HAP-1 (cell line): ENCODE results near the gene PRAME.
"Not testable (repeated sequence)": the region's sequence is repeated elsewhere in the genome, so short reads cannot be mapped to it uniquely, and the experiment has no call there.

ENCODE experiments used
- DNase-seq, 2 experiments: peaks; one replicate each; pipeline ENCODE4 v3.0.0-alpha.2; 2016 to 2020; ENCODE audit warnings: low spot score in 2 of 2
- H3K27me3 ChIP-seq: fragments of 250-450 bp; sonication (Bioruptor Pico); 2 replicates; pipeline ENCODE4 v1.5.1; 2020; ENCODE audit warnings: low read depth, mild to moderate bottlenecking, moderate library complexity
- H3K36me3 ChIP-seq: fragments of 250-450 bp; sonication (Bioruptor Pico); replicated peaks from 2 replicates; pipeline ENCODE4 v1.5.1; 2020; ENCODE audit warnings: mild to moderate bottlenecking
- H3K4me1 ChIP-seq: fragments of 250-450 bp; sonication (Bioruptor Pico); 2 replicates; pipeline ENCODE4 v1.5.1; 2020; ENCODE audit warnings: mild to moderate bottlenecking
- H3K4me3 ChIP-seq: fragments of 250-450 bp; sonication (Bioruptor Pico); 2 replicates; pipeline ENCODE4 v1.5.1; 2020; ENCODE audit warnings: mild to moderate bottlenecking, moderate library complexity
- H3K9me3 ChIP-seq: fragments of 250-450 bp; sonication (Bioruptor Pico); 2 replicates; pipeline ENCODE4 v1.5.1; 2020; ENCODE audit warnings: mild to moderate bottlenecking, moderate library complexity
- in situ Hi-C: fragments of 300-500 bp; cut with MboI; formaldehyde crosslinking; loops from 3 replicates; pipeline ENCODE4 v1.14.3; 2020; ENCODE audit warnings: low sequenced_read_pairs, inconsistent platforms, mixed read lengths

PRAME gene

DNA sequence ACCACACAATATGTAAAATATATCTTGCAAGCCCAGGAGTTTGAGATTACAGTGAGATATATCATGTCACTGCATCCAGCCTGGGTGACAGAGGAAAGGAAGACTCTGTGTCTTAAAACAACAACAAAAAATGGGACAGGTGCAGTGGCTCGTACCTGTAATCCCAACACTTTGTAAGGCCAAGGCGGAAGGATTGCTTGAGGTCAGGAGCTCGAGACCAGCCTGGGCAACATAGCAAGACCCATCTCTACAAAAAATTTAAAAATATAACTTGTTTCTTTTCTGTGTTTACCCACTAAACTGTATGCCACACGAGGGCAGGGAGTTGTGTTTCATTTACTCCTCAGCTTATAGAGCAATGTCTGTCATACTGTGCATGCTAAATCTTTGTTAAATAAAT lies 42.1 kb downstream of the PRAME start:
- no peak for DNase-seq
- Histone ChIP-seq H3K4me1 (no peaks in the 10 kb centered on the region; the same call in 1 of the 2 replicates), H3K36me3 (no peaks in the 10 kb centered on the region), H3K27me3 (peaks cover 6% of the 10 kb centered on the region; the same call in 1 of the 2 replicates), H3K9me3 (no peaks in the 10 kb centered on the region), H3K4me3 (no peak overlapping the region)
- in situ Hi-C loops = no loop called here

DNA sequence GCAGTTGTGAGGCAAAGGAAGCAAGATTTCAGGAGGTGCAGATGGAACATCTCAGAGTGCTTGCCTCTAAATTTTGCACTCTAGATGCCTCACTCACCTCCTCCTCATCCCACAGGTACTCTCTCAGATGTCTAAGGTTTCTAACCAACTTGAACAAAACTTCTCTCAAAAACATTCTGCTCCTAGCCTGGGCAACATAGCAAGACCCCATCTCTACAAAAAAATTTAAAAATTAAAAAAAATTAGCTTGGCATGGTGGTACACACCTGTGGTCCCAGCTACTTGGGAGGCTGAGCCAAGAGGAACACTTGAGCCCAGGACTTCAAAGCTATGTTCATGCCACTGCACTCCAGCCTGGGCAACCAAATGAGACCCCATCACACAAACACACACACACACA lies 43.2 kb downstream of the PRAME start:
- no peak overlapping the region for H3K4me3 ChIP-seq
- H3K4me1 ChIP-seq = no peaks in the 10 kb centered on the region; the same call in 1 of the 2 replicates
- no peaks in the 10 kb centered on the region for H3K9me3 ChIP-seq
- no peaks in the 10 kb centered on the region for H3K36me3 ChIP-seq
- in situ Hi-C loops = no loop called here
- H3K27me3 ChIP-seq = peaks cover 6% of the 10 kb centered on the region; the same call in 1 of the 2 replicates
- no peak for DNase-seq

DNA sequence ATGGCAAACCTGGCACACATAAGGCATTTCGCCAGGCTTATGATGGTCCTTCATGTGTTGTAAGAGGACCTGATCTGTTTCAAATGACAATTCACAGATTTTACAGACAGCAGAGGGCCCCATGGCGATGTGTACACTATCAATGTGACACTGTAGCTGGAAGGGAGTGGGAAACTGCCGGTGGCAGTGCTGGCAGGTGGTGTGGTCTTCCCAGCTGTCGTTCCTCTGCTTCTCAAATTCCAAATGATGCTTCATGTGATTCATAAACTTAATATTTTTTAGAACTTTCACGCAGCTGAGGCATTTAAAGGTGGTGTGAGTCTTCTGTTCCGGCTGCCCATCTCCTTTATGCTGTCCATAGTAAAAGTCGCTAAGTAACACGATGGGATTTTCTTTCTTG lies 44.6 kb downstream of the PRAME start:
- H3K27me3 ChIP-seq, H3K4me3 ChIP-seq, in situ Hi-C loops, DNase-seq, H3K9me3 ChIP-seq, H3K4me1 ChIP-seq, H3K36me3 ChIP-seq: not testable (repeated sequence)

DNA sequence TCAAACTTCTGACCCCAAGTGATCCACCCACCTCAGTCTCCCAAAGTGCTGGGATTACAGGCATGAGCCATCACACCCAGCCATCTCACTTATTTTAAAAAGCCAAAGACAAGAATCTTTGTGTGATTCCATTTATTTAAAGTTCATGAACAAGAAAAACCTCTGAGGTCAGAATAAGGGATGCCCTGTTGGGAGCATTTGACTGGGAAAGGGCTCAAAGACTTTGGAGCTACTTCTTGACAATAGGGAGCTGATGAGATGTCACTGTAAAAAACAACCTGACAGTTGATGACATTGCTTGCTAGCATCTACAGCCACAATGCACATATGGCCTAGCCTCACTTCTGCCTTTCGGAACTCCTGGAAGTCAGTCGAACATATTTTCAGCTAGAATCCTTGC lies 45.4 kb downstream of the PRAME start:
- peaks cover 4% of the 10 kb centered on the region; the same call in 1 of the 2 replicates for H3K9me3 ChIP-seq
- in situ Hi-C loops = no loop called here
- peaks cover 6% of the 10 kb centered on the region; the same call in 1 of the 2 replicates for H3K27me3 ChIP-seq
- DNase-seq = no peak
- H3K36me3 ChIP-seq = no peaks in the 10 kb centered on the region
- peaks cover 3% of the 10 kb centered on the region; the same call in 1 of the 2 replicates for H3K4me1 ChIP-seq
- no peak overlapping the region for H3K4me3 ChIP-seq

DNA sequence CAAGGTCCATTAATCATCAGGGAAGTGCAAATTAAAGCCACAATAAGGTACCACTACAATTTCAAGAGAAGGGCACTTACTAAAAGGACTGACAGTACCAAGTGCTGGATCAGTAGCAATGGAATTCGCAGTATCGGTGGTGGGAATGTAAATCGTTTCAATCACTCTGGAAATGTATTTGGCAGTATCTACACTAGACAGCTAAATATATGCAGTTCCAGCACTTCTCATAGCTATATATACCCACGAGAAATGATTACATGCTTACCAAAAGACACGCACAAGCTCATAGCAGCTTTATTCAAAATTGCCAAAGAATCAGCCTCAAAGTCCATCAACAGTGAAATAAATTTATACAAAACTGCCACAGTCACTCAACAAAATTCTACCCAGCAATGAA lies 46.1 kb downstream of the PRAME start:
- Histone ChIP-seq H3K4me3 (no peak overlapping the region), H3K36me3 (no peaks in the 10 kb centered on the region), H3K4me1 (peaks cover 3% of the 10 kb centered on the region; the same call in 1 of the 2 replicates), H3K27me3 (peaks cover 6% of the 10 kb centered on the region; the same call in 1 of the 2 replicates), H3K9me3 (peaks cover 4% of the 10 kb centered on the region; the same call in 1 of the 2 replicates)
- in situ Hi-C loops = no loop called here
- no peak for DNase-seq

DNA sequence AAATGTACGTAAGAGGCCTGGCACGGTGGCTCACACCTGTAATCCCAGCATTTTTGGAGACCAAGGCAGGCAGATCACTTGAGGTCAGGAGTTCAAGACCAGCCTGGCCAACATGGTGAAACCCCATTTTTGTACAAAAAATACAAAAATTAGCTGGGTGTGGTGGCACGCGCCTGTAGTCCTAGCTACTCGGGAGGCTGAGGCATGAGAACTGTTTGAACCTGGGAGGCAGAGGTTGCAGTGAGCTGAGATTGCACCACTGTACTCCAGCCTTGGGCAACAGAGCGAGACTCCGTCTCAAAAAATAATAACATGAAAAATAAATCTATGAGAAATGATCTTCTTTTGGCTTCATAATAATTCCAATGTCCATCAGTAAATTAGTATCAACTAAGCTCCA lies 48.2 kb downstream of the PRAME start:
- H3K9me3 ChIP-seq, H3K27me3 ChIP-seq, H3K36me3 ChIP-seq, H3K4me1 ChIP-seq, in situ Hi-C loops, H3K4me3 ChIP-seq, DNase-seq: not testable (repeated sequence)

DNA sequence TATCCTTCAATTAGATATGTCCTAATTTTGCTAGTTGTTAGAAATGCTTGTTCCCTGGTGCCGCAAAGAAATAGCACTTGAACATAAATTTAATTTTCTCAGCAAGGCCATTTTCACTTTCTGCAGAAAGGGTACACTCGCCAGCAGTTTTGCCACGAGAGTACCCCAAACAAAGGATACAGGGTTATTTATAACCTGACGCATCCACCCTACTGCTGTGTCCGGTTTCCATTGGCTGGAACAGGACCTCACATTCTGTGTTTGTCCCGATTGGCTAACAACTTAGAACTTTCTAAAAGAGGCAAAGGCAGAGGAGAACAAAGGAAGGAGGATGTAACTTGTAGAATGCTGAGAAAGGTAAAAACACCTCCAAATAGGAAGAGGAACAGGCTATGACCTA lies 49.2 kb downstream of the PRAME start:
- H3K9me3 ChIP-seq, H3K27me3 ChIP-seq, H3K4me3 ChIP-seq, DNase-seq, H3K4me1 ChIP-seq, in situ Hi-C loops: not testable (repeated sequence)
- peaks cover 11% of the 10 kb centered on the region for H3K36me3 ChIP-seq

DNA sequence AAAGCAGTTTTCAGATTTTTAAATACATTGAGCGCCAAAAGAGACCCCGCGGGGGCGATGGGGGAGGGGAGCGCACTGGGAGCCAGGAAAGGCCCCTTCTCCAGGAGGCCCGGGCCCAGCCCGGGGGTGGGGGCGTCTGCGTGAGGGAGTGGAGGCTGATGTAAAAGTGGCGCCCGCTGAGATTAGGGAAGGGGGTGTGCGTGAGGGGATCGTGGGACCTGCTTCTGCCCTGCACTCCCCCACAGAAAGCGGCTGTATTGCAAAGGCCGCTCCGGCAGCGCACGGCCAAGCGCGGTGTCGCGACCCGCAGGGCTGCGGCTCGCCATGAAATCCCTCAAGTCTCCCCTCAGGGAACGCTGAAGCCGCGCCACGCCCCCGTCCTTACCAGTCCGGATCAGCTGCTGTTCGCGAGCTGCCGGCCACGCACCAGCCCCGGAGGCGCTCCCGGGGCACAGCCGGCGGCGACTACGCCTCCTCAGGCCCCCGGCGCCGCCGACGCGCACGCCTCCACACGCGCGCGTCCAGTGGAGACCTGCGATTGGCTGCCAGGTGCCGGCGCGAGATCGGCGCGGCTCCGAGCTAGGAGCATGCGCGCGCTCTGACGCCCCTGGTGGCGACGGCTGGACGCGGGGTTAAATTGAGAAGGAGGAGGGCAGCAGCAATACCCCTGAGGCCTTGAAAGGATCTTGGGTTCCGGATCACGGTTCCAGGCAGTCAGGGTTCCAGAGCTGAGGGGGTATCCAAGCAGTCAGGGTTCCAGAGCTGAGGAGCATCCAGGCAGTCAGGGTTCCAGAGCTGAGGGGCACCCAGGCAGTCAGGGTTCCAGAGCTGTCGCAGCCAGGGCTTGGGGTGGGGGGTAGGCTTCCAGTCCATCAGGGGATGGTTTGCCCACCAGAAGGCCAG lies 50.5 kb downstream of the PRAME start, which contains the start of gene ZNF280B:
Gene ZNF280B (minus strand): TSS at position 469 of the 903 bp plus-strand sequence. CDS start 19,344 bp downstream, outside the sequence.
- Histone ChIP-seq H3K27me3 (peaks cover 6% of the 10 kb centered on the region; the same call in 1 of the 2 replicates), H3K4me3 (peak within 1 kb of the TSS; percentile 75), H3K4me1 (peaks cover 5% of the 10 kb centered on the region; the same call in 1 of the 2 replicates), H3K36me3 (peaks cover 21% of the 10 kb centered on the region), H3K9me3 (peaks cover 4% of the 10 kb centered on the region; the same call in 1 of the 2 replicates)
- in situ Hi-C loops = no loop called here
- peak; percentile 79 to 92 for DNase-seq

DNA sequence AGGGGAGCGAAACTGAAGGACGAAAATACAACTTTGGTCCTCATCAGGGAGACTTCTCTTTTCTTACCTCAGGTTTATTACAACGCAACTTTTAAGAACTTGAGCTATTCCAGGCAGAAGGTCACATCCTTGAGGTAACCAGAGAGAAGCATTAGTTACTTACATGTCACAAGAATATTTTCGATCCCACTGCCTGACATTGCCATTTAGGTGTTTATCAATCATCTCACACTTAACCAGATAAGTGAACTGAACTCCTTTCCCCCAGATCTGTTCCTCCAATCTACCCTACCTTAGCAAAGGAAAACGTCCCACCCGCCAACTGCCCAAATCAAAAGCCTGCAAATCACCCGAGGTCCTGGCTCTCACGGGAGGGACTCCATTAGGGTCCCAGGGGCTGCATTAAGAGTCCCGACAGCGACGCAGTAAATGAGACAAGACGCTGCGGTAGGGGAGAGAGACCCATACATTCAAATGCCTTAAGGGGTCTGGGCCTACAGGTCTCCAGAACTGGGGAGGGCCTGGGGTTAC lies 51.3 kb downstream of the PRAME start:
- Histone ChIP-seq H3K4me3 (peak overlapping the region; percentile 75), H3K9me3 (peaks cover 4% of the 10 kb centered on the region; the same call in 1 of the 2 replicates)
- DNase-seq = no peak

DNA sequence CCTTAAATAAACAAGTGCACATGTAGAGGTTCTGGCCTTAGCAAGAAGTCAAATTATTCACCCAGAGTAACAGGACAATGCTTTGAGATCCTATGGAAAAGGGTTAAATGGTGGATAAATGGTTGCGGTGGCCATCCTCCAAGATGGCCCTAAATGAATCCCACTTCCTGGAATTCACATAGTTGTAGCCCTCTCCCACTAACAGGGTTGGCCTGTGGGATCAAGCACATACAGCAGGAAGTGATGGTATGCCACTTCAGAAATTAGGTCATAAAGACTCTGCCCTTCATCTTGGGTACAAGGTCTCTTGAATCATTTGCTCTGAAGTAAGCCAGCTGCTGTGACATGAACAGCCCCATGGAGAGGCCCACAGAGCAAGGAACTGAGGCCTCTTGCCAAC lies 52.3 kb downstream of the PRAME start:
- no peaks in the 10 kb centered on the region for H3K27me3 ChIP-seq
- in situ Hi-C loops = no loop called here
- DNase-seq = no peak
- H3K36me3 ChIP-seq = peaks cover 34% of the 10 kb centered on the region
- peaks cover 4% of the 10 kb centered on the region; the same call in 1 of the 2 replicates for H3K9me3 ChIP-seq
- peaks cover 5% of the 10 kb centered on the region; the same call in 1 of the 2 replicates for H3K4me1 ChIP-seq
- no peak overlapping the region for H3K4me3 ChIP-seq

More for the DNA sequence above, 51.3 kb downstream of the PRAME start:
- Histone ChIP-seq H3K36me3 (peaks cover 26% of the 10 kb centered on the region), H3K4me1 (peaks cover 5% of the 10 kb centered on the region; the same call in 1 of the 2 replicates), H3K27me3 (peaks cover 3% of the 10 kb centered on the region; the same call in 1 of the 2 replicates)
- in situ Hi-C loops = no loop called here

DNA sequence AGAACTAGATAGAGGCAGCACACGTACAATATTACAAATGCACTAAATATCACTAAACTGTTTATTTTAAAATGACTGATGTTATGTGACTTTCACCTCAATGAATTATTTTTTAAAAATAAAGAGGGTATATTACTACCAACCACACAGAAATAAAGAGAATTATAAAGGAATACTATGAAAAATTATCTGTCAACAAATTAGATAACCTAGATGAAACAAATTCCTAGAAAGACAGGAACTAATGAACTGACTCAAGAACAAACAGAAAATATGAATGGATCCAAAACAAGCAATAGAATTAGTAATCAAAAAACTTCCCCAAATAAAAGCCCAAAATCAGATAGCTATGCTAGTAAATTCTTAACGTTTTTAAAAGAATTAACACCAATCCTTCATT lies 60.8 kb downstream of the PRAME start:
- no peak overlapping the region for H3K4me3 ChIP-seq
- H3K36me3 ChIP-seq = peaks cover 15% of the 10 kb centered on the region
- H3K4me1 ChIP-seq = no peaks in the 10 kb centered on the region
- H3K9me3 ChIP-seq = no peaks in the 10 kb centered on the region
- DNase-seq = no peak
- H3K27me3 ChIP-seq = no peaks in the 10 kb centered on the region
- in situ Hi-C loops = no loop called here
